ENCODE results near the gene NAGK. TPM values are rescaled to one million over a fixed set of nuclear protein-coding genes. Genes with fewer than 3 reads are reported as not detected.

NAGK gene
- total and polyA plus RNA-seq, 9 of the 15 experiments (the other 6 are each of a cell fraction or from before 2014, with no cell fraction given): 4.9 to 14.9 (median 10.6) TPM

GRCh38 chr2:71100195-71100964, 31.9 kb downstream of the NAGK start:
- no peak overlapping the region for H3K4me3 ChIP-seq
- FAIRE-seq (peak; percentile 94), ATAC-seq (peak; percentile 95), DNase-seq (ENCODE audit: extremely low read depth in 1 of 4, low spot score in 3 of 4) (peak; percentile 79 to 85 (median 84))
- in situ Hi-C loops (cut with MboI): no loop called here
- H3K79me2 ChIP-seq (ENCODE audit: control insufficient read depth, insufficient read depth, low read length): no peaks in the 10 kb centered on the region
- H3K36me3 ChIP-seq (ENCODE audit: control insufficient read depth, insufficient read depth, low read length): no peaks in the 10 kb centered on the region
- no peak overlapping the region for H3K9ac ChIP-seq (ENCODE audit: insufficient read depth in 1 of 2, low read depth in 2 of 2, low read length in 2 of 2)
- CTCF ChIA-PET (ENCODE audit: low intra/inter-chr PET ratio): interaction anchor here (0.6 to 1.7 kb wide), 3 partner anchors 90 to 291 kb away, joined by 3 read pairs; no protein-coding TSS in a partner anchor
- H4K20me1 ChIP-seq (replicated peaks; ENCODE audit: control insufficient read depth, insufficient read depth, low read length): no peaks in the 10 kb centered on the region
- BruUV-seq (replicated peaks): no TSS peak
- H3K27ac ChIP-seq (ENCODE audit: extremely low read depth, low read depth, low read length): no peak overlapping the region
- no peaks in the 10 kb centered on the region for H3K9me3 ChIP-seq (replicated peaks; ENCODE audit: control insufficient read depth, insufficient read depth, low read depth, low read length)
- intact Hi-C loops (cut with micrococcal nuclease): loop anchor here (1.0 kb wide), 1 partner anchor 55 kb away; no protein-coding TSS in a partner anchor
- POLR2A ChIA-PET: interaction anchor here (0.6 to 2.4 kb wide), 10 partner anchors 10 to 277 kb away, joined by 3 to 10 read pairs (median 3); partner anchors contain the start of genes MPHOSPH10 and NAGK
- H2AFZ ChIP-seq (ENCODE audit: low read depth, low read length): peak overlapping the region; percentile 98
- no peak overlapping the region for H3K4me2 ChIP-seq (ENCODE audit: insufficient read depth, low read length)
- no peaks in the 10 kb centered on the region for H3K9me1 ChIP-seq (ENCODE audit: control insufficient read depth, insufficient read depth, low read length)
- H3K4me1 ChIP-seq (replicated peaks in 1 of 2; ENCODE audit: control insufficient read depth in 2 of 2, insufficient read depth in 2 of 2, low read length in 2 of 2): no peaks in the 10 kb centered on the region
- H3K27me3 ChIP-seq (ENCODE audit: control insufficient read depth in 2 of 2, insufficient read depth in 2 of 2, low read length in 2 of 2): no peaks in the 10 kb centered on the region
- WGBS (ENCODE audit: insufficient coverage, low coverage, missing lambda C conversion rate): 0% methylated on average over 3 of the region's 3 CpGs
- TF ChIP-seq REST (IDR thresholded peaks at IDR 0.05; ENCODE audit: borderline replicate concordance): peak; percentile 43; the same call in 1 of the 2 replicates
- TF ChIP-seq REST (CRISPR knock-in tag; IDR thresholded peaks at IDR 0.05; ENCODE audit: low read depth): no peak
- TF ChIP-seq CEBPZ (IDR thresholded peaks at IDR 0.05; ENCODE audit: borderline replicate concordance, low read depth, low read length): no peak
- no peak for TF ChIP-seq NUFIP1 (IDR thresholded peaks at IDR 0.05; ENCODE audit: partially characterized antibody)
- TF ChIP-seq CTCF (IDR thresholded peaks at IDR 0.05 in 2 of 3, conservative IDR thresholded peaks at IDR 0.05 in 1 of 3; ENCODE audit: insufficient read depth in 2 of 3, low read depth in 1 of 3, low read length in 3 of 3): peak; percentile 73 to 88 (median 82); a peak in 5 of 6 replicates
- TF ChIP-seq FOXK2 (conservative IDR thresholded peaks at IDR 0.05 in 1 of 2, IDR thresholded peaks at IDR 0.05 in 1 of 2; ENCODE audit: low read depth in 2 of 2): peak; percentile 60 to 74; a peak in 3 of 4 replicates

Measured in K562 (cell line).